SK-N-MC (cell line): ENCODE measurements around the gene CARD11.

Experiments used
- DNase-seq: peaks from one replicate; pipeline ENCODE4 v3.0.0-alpha.2; 2011; ENCODE audit warnings: low read depth, low spot score
- H3K27ac ChIP-seq: fragments of 200-600 bp; sonication (generic); 2 replicates; pipeline ENCODE4 v1.5.1; 2016; ENCODE audit warnings: mixed run types
- H3K36me3 ChIP-seq: fragments of 200-600 bp; sonication (generic); 2 replicates; pipeline ENCODE4 v1.6.1; 2017; ENCODE audit warnings: antibody characterized with exemption, low read length, mixed read lengths; ENCODE audit not compliant: insufficient read depth
- H3K4me3 ChIP-seq: fragments of 200-600 bp; sonication (generic); 2 replicates; pipeline ENCODE4 v1.5.1; 2016
- H3K9ac ChIP-seq: fragments of 200-600 bp; sonication (generic); 2 replicates; pipeline ENCODE4 v1.8.0; 2017; ENCODE audit warnings: mixed run types, mixed read lengths; ENCODE audit not compliant: insufficient read length
- H3K9me3 ChIP-seq: fragments of 200-600 bp; sonication (generic); 2 replicates; pipeline ENCODE4 v1.6.1; 2017; ENCODE audit warnings: low read depth, mild to moderate bottlenecking, antibody characterized with exemption, low read length, moderate library complexity, mixed read lengths
- EZH2 ChIP-seq: fragments of 200-600 bp; sonication (generic); IDR thresholded peaks from one replicate; pipeline ENCODE4 v1.6.1; 2017; ENCODE audit warnings: antibody characterized with exemption
- FOXP2 ChIP-seq: optimal IDR thresholded peaks from 2 replicates; pipeline ENCODE3; 2011; ENCODE audit warnings: mild to moderate bottlenecking, moderate library complexity; ENCODE audit not compliant: insufficient read depth; ENCODE audit errors: extremely low read length, control extremely low read depth
- POLR2AphosphoS5 ChIP-seq: IDR thresholded peaks from 2 replicates; pipeline ENCODE4 v1.6.1; 2012; ENCODE audit warnings: mild to moderate bottlenecking, low read depth, low read length, borderline replicate concordance

CARD11 gene

DNA sequence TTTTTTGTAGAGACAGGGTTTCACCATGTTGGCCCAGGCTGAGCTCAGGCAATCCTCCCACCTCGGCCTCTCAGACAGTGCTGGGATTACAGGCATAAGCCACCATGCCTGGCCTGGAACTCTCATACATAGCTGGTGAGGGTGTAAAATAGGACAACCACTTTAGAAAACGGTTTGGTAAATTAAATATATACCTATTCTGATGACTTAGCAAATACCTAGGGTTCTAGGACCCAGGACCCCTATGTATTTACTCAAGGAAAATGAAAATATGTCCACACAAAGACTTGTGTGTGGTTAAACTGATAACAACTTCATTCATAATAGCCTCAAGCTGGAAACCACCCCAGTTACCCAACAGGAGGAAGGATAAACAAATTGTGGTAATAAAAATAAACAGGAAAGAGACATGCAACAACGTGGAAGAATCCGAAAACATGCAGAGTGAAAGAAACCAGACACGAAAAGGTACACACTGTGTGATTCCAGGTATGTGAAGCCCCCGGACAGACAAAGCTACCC lies 52.7 kb downstream of the CARD11 start:
- no peaks in the 10 kb centered on the region for H3K36me3 ChIP-seq
- TF ChIP-seq POLR2AphosphoS5 (no peak), EZH2 (no peak), FOXP2 (no peak)
- no peak overlapping the region for H3K4me3 ChIP-seq
- no peak for DNase-seq
- no peak overlapping the region for H3K27ac ChIP-seq
- no peaks in the 10 kb centered on the region for H3K9me3 ChIP-seq
- no peak overlapping the region for H3K9ac ChIP-seq

- no peak for DNase-seq
- Histone ChIP-seq H3K4me3 (no peak overlapping the region), H3K9ac (no peak overlapping the region), H3K36me3 (no peaks in the 10 kb centered on the region), H3K9me3 (no peaks in the 10 kb centered on the region), H3K27ac (no peak overlapping the region)
- TF ChIP-seq FOXP2 (no peak), EZH2 (no peak), POLR2AphosphoS5 (no peak)
These were observed 57.1 kb downstream of the CARD11 start for GRCh38 chr7:2986561-2986960.

- no peaks in the 10 kb centered on the region for H3K9me3 ChIP-seq
- no peak overlapping the region for H3K27ac ChIP-seq
- no peaks in the 10 kb centered on the region for H3K36me3 ChIP-seq
- no peak overlapping the region for H3K9ac ChIP-seq
- DNase-seq: no peak
- H3K4me3 ChIP-seq: no peak overlapping the region
- TF ChIP-seq POLR2AphosphoS5: no peak
- TF ChIP-seq FOXP2: no peak
- TF ChIP-seq EZH2: no peak
These were observed 57.8 kb downstream of the CARD11 start for GRCh38 chr7:2985866-2986265.

GRCh38 chr7:2984091-2984490 lies 59.6 kb downstream of the CARD11 start:
- H3K27ac ChIP-seq: no peak overlapping the region
- no peak overlapping the region for H3K9ac ChIP-seq
- H3K9me3 ChIP-seq: no peaks in the 10 kb centered on the region
- TF ChIP-seq FOXP2 (no peak), EZH2 (no peak), POLR2AphosphoS5 (no peak)
- H3K36me3 ChIP-seq: no peaks in the 10 kb centered on the region
- H3K4me3 ChIP-seq: no peak overlapping the region
- DNase-seq: no peak

GRCh38 chr7:2983586-2983985 lies 60.1 kb downstream of the CARD11 start:
- no peaks in the 10 kb centered on the region for H3K9me3 ChIP-seq
- TF ChIP-seq POLR2AphosphoS5 (no peak), EZH2 (no peak), FOXP2 (no peak)
- no peaks in the 10 kb centered on the region for H3K36me3 ChIP-seq
- no peak for DNase-seq
- no peak overlapping the region for H3K4me3 ChIP-seq
- H3K27ac ChIP-seq: no peak overlapping the region
- no peak overlapping the region for H3K9ac ChIP-seq

DNA sequence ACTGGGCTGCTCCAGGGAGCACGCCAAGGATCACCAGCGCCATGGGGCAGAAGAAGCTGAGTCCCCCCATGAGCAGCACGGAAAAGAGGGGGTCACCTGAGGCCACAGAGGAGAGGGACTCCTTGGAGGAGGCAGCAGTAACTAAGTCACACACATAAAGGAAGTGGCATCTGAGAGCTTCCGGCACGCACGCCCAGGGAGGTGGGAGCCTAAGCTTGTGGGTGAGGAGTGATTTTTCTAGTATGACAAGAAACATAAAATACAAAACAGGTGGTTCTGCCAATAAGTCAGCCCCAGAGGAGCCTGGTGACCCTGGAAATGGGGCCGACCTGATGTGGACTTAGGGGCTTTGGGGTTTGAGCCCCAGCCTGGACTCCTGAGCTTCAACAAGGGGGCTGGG lies 60.8 kb downstream of the CARD11 start:
- no peak for TF ChIP-seq EZH2
- no peak for TF ChIP-seq POLR2AphosphoS5
- no peak for TF ChIP-seq FOXP2
- Histone ChIP-seq H3K4me3 (no peak overlapping the region), H3K9ac (no peak overlapping the region), H3K36me3 (no peaks in the 10 kb centered on the region), H3K27ac (no peak overlapping the region), H3K9me3 (no peaks in the 10 kb centered on the region)
- DNase-seq: no peak

DNA sequence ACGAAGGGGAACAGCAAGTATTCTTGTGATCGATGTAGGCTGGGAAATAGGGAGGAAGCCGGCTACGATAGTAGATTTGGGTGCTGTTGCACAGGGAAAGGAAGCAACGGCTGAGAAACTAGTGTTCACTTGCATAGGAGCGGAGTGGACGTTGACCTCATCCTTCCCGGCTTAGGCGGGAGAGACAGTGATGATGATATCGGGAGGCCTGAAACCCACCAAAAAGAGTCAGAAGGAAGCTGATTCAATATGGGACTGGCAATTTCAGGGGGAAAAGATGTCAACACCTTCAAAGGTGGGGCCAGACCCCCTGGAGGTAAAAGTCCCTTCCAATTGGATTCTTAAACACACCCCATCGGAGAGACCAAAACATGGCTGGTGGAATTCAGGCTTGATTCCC lies 61.3 kb downstream of the CARD11 start:
- DNase-seq: no peak
- H3K36me3 ChIP-seq: no peaks in the 10 kb centered on the region
- H3K9ac ChIP-seq: no peak overlapping the region
- no peaks in the 10 kb centered on the region for H3K9me3 ChIP-seq
- no peak overlapping the region for H3K4me3 ChIP-seq
- no peak overlapping the region for H3K27ac ChIP-seq
- TF ChIP-seq POLR2AphosphoS5 (no peak), EZH2 (no peak), FOXP2 (no peak)

- Histone ChIP-seq H3K36me3 (no peaks in the 10 kb centered on the region), H3K9ac (no peak overlapping the region), H3K27ac (no peak overlapping the region), H3K9me3 (no peaks in the 10 kb centered on the region), H3K4me3 (no peak overlapping the region)
- no peak for DNase-seq
- TF ChIP-seq FOXP2: no peak
- TF ChIP-seq POLR2AphosphoS5: no peak
- TF ChIP-seq EZH2: no peak
These were observed 62.6 kb downstream of the CARD11 start for GRCh38 chr7:2981103-2981480.

DNA sequence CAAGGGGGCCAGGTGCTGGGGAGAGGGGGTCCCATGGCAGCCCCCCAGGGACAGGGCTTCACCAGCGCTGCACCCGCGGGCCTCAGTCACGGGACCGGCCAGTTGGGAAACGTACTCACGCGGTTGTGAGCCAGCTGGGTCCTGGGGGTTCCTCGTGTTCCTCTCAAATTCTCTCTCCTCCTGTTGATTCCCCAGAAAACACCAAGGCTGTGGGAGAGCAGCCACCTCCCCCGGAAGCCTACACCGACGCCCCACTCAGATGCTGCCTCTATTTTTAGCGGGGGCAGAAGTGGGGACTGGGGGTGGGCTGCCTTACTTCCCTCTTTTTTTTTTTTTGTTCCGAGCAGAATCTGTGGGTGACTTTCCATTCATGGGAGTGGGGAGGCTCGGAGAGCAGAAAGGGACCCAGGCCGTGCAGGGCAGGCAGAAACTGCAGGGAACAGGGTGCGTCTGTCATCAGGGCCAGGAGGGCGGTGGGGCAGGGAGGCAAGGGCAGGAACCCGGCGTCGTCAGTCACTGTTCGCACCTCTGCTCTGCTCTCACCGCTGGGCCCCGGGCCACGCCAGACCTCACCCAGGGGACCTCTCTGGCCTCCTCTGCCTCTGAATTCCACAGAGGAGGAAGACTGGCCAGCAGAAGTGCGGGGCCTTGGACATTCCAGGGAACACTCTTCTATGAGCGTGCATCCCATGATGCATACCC lies 63.1 kb downstream of the CARD11 start:
- Histone ChIP-seq H3K9ac (no peak overlapping the region), H3K27ac (no peak overlapping the region), H3K9me3 (no peaks in the 10 kb centered on the region), H3K4me3 (no peak overlapping the region), H3K36me3 (no peaks in the 10 kb centered on the region)
- no peak for DNase-seq
- TF ChIP-seq FOXP2 (no peak), EZH2 (no peak), POLR2AphosphoS5 (no peak)
